ENCODE measurements around the gene OR10H3.

DNA sequence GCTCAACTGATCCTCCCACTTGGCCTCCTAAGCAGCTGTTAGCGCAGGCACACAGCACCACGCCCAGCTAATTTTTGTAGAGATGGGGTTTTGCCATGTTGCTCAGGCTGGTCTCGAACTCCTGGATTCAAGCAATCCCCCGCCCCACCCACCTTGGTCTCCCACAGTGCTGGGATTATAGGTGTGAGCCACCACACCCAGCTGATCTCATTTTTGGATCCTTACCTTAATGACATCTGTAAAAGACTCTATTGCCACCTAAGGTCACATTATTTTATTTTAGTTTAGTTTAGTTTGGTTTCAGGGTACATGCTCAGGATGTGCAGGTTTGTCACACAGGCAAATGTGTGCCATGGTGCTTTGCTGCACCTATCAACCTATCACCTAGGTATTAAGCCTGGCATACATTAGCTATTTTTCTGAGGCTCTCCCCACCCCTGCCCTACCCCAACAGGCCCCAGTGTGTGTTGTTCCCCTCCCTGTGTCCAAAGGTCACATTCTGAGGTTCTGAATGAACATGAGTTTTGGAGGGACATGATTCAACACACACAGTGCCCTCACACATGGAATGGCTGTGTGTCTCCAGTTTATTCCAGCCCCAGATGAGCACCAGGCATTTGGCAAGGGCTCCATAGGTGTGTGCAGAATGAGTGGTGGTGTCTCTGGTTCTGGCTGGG, 50.9 kb downstream of the OR10H3 start:
- no peak for TF ChIP-seq PAWR (CRISPR knock-in tag; IDR thresholded peaks at IDR 0.05; ENCODE audit: borderline replicate concordance)
- no peak for TF ChIP-seq PHF20 (CRISPR knock-in tag; IDR thresholded peaks at IDR 0.05)
- TF ChIP-seq, protein P1, sequence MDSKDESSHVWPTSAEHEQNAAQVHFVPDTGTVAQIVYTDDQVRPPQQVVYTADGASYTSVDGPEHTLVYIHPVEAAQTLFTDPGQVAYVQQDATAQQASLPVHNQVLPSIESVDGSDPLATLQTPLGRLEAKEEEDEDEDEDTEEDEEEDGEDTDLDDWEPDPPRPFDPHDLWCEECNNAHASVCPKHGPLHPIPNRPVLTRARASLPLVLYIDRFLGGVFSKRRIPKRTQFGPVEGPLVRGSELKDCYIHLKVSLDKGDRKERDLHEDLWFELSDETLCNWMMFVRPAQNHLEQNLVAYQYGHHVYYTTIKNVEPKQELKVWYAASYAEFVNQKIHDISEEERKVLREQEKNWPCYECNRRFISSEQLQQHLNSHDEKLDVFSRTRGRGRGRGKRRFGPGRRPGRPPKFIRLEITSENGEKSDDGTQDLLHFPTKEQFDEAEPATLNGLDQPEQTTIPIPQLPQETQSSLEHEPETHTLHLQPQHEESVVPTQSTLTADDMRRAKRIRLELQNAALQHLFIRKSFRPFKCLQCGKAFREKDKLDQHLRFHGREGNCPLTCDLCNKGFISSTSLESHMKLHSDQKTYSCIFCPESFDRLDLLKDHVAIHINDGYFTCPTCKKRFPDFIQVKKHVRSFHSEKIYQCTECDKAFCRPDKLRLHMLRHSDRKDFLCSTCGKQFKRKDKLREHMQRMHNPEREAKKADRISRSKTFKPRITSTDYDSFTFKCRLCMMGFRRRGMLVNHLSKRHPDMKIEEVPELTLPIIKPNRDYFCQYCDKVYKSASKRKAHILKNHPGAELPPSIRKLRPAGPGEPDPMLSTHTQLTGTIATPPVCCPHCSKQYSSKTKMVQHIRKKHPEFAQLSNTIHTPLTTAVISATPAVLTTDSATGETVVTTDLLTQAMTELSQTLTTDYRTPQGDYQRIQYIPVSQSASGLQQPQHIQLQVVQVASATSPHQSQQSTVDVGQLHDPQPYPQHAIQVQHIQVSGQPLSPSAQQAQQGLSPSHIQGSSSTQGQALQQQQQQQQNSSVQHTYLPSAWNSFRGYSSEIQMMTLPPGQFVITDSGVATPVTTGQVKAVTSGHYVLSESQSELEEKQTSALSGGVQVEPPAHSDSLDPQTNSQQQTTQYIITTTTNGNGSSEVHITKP (CRISPR knock-in tag; IDR thresholded peaks at IDR 0.05; ENCODE audit: low read depth) = no peak
